Tibial artery (tissue), 4 donors: Measurements from ENCODE around the gene UBB.

Experiments used
- DNase-seq, 2 donors: peaks; one replicate each; pipeline ENCODE4 v3.0.0-alpha.2; 2019
- H3K27ac ChIP-seq, 2 donors: fragments of 200-600 bp; sonication (generic) in 1 of 2; 1 replicate in 1 of 2; 2 replicates in 1 of 2; pipeline ENCODE4 v1.5.1; 2018 to 2019; ENCODE audit warnings: mild to moderate bottlenecking in 1 of 2
- H3K27me3 ChIP-seq, 2 donors: fragments of 200-600 bp; sonication (generic) in 1 of 2; one replicate each; pipeline versions ENCODE4 v1.5.1 to v1.6.0; 2016 to 2019
- H3K36me3 ChIP-seq, 3 donors: fragments of 200-600 bp; sonication (generic) in 2 of 3; one replicate each; pipeline ENCODE4 v1.5.1; 2016 to 2019; ENCODE audit warnings: mild to moderate bottlenecking in 2 of 3
- H3K4me1 ChIP-seq, 4 donors: fragments of 200-600 bp; sonication (generic) in 2 of 4; 1 replicate in 3 of 4; 2 replicates in 1 of 4; pipeline ENCODE4 v1.5.1; 2016 to 2019
- H3K4me3 ChIP-seq, 2 donors: fragments of 200-600 bp; sonication (generic) in 1 of 2; 1 replicate in 1 of 2; 2 replicates in 1 of 2; pipeline ENCODE4 v1.5.1; 2018 to 2019; ENCODE audit warnings: mild to moderate bottlenecking in 2 of 2
- H3K9me3 ChIP-seq, 3 donors: fragments of 200-600 bp; sonication (generic) in 1 of 3; one replicate each; pipeline ENCODE4 v1.5.1; 2016 to 2019
- CTCF ChIP-seq, 2 experiments: fragments of 200-600 bp in 1 of 2; fragments of 450-650 bp in 1 of 2; IDR thresholded peaks; one replicate each; pipeline ENCODE4 v1.5.1; 2017 to 2019; ENCODE audit warnings: antibody characterized with exemption in 2 of 2, mild to moderate bottlenecking in 1 of 2, moderate library complexity in 1 of 2
- intact Hi-C: fragments of 100-400 bp; cut with DNase I; formaldehyde crosslinking; loops from one replicate; pipeline ENCODE4 v1.15.0; 2023; ENCODE audit warnings: low total_unique reads

Gene UBB

GRCh38 chr17:16428098-16428882, 47.4 kb downstream of the UBB start:
- DNase-seq = no peak

GRCh38 chr17:16429083-16429482, 48.2 kb downstream of the UBB start:
- peaks cover 32 to 54% (median 44%) of the 10 kb centered on the region in 3 donors for H3K36me3 ChIP-seq
- no peaks in the 10 kb centered on the region for H3K4me1 ChIP-seq
- no peaks in the 10 kb centered on the region for H3K9me3 ChIP-seq
- no peak for DNase-seq
- no peak for TF ChIP-seq CTCF (IDR thresholded peaks at IDR 0.05)
- H3K27ac ChIP-seq = no peak overlapping the region
- H3K27me3 ChIP-seq = no peaks in the 10 kb centered on the region
- no peak overlapping the region for H3K4me3 ChIP-seq
- intact Hi-C loops = no loop called here

More at GRCh38 chr17:16428098-16428882, 47.4 kb downstream of the UBB start:
- Histone ChIP-seq H3K27me3 (no peaks in the 10 kb centered on the region), H3K4me1 (no peaks in the 10 kb centered on the region), H3K4me3 (no peak overlapping the region), H3K36me3 (peaks cover 40 to 62% (median 47%) of the 10 kb centered on the region in 3 donors), H3K9me3 (no peaks in the 10 kb centered on the region), H3K27ac (no peak overlapping the region)
- no peak for TF ChIP-seq CTCF (IDR thresholded peaks at IDR 0.05)
- intact Hi-C loops = no loop called here

GRCh38 chr17:16430650-16431049, 49.8 kb downstream of the UBB start:
- intact Hi-C loops = no loop called here
- Histone ChIP-seq H3K36me3 (peaks cover 28 to 45% (median 38%) of the 10 kb centered on the region in 3 donors), H3K4me1 (no peaks in the 10 kb centered on the region), H3K9me3 (no peaks in the 10 kb centered on the region), H3K27ac (no peak overlapping the region), H3K4me3 (no peak overlapping the region), H3K27me3 (no peaks in the 10 kb centered on the region)
- no peak for DNase-seq
- no peak for TF ChIP-seq CTCF (IDR thresholded peaks at IDR 0.05)

DNA sequence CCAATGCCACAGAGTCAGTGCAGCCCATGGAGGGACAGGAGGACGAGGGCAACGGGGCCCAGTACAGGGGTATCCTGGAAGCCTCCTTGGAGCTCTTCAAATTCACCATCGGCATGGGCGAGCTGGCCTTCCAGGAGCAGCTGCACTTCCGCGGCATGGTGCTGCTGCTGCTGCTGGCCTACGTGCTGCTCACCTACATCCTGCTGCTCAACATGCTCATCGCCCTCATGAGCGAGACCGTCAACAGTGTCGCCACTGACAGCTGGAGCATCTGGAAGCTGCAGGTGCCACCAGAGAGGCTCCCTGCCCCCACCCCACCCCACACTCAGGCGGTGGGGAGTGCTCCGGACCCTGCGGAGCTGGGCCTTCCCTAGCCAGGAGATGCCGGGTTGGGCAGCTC, 51.1 kb downstream of the UBB start:
- H3K36me3 ChIP-seq = peaks cover 19 to 31% (median 26%) of the 10 kb centered on the region in 3 donors
- TF ChIP-seq CTCF (IDR thresholded peaks at IDR 0.05) = no peak
- H3K27ac ChIP-seq = no peak overlapping the region
- intact Hi-C loops = no loop called here
- H3K9me3 ChIP-seq = no peaks in the 10 kb centered on the region
- H3K4me1 ChIP-seq = no peaks in the 10 kb centered on the region
- H3K27me3 ChIP-seq = no peaks in the 10 kb centered on the region
- H3K4me3 ChIP-seq = no peak overlapping the region
- DNase-seq = no peak
